ENCODE data around the gene VHLL.
"Not testable (repeated sequence)": the region's sequence is repeated elsewhere in the genome, so short reads cannot be mapped to it uniquely, and the experiment has no call there.

VHLL gene

DNA sequence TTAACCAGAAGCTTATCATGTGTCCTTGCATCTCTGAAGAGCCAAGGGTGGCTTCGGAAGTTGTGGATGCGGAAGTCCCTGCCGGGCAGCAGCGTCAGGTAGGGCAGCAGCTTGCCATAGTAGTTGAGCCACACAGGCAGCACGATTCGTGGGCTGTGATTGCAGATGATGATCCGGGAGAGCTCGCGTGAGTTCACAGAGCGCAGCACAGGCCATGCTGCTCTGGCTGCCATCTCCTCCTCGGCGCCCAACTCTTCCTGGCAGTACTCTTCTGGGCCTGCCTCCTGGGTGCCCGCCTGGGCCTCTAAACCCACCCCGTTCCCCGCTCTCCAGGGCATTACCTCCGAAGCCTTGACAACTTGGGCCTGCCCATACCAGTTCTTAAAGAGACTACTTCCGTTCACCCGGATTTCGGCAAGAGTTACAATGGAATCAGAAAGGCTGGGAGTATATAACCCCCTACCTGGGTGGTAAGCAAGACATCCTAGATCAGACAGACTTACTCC is at the start of gene VHLL:
VHLL (minus strand) TSS at position 456 of the 506 bp plus-strand sequence; CDS start at position 338, 118 bp downstream.
- DNase-seq = no peak

DNA sequence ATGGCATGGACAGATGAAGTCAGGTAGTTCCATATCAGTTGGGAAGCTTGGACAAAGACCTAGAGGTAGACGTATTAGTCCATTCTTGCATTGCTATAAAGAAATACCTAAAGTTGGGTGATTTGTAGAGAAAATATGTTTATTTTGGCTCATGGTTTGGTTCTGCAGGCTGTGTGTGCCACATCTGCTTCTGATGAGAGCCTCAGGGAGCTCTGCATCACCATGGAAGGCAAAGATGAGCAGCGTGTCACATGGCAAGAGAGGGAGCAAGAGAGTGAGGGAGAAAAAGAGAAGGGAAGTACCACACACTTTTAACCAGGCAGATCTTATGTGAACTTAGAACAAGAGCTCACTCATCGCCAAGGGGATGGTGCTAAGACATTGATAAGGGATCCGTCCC is 48.2 kb upstream of the VHLL start:
- DNase-seq = no peak

- DNase-seq = no peak
Measured at GRCh38 chr1:156346636-156347035, 47.5 kb upstream of the VHLL start.

DNA sequence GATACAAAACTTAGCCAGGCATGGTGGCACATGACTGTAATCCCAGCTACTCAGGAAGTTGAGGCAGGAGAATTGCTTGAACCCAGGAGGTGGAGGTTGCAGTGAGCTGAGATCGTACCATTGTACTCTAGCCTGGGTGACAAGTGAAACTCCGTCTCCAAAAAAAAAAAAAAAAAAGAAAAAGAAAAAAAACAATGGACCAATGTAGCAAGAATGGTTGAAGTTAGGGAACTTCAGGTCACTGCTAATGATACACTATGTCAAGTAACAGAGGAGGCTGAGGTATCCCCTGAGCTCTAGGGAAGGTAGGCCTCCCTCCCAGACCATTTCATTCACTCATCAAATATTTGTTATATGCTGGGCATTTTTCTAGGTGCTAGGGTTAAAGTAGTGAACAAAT is 46.9 kb upstream of the VHLL start:
- not testable (repeated sequence) for DNase-seq

DNA sequence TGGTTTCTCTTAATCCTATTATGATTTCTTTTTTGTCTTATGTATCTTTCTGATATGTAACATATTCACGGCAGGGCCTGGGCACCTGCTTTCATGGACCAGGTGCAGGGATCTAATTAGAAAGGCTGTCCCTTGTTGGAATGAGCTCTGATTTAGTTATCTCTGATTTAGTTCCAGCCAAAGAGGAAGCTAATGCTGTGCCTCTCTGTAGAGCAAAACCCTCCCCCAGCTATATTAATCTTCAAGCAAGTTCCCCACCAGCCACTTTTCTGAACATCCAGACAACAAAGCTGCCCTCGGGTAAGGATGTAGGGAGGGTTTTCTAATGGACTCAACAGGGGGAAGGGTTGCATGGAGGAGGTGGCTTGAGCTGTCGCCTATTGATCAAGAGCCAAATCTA is 45.3 kb upstream of the VHLL start:
- DNase-seq = no peak

- no peak for DNase-seq
Measured at GRCh38 chr1:156342166-156342955, 43.3 kb upstream of the VHLL start.

DNA sequence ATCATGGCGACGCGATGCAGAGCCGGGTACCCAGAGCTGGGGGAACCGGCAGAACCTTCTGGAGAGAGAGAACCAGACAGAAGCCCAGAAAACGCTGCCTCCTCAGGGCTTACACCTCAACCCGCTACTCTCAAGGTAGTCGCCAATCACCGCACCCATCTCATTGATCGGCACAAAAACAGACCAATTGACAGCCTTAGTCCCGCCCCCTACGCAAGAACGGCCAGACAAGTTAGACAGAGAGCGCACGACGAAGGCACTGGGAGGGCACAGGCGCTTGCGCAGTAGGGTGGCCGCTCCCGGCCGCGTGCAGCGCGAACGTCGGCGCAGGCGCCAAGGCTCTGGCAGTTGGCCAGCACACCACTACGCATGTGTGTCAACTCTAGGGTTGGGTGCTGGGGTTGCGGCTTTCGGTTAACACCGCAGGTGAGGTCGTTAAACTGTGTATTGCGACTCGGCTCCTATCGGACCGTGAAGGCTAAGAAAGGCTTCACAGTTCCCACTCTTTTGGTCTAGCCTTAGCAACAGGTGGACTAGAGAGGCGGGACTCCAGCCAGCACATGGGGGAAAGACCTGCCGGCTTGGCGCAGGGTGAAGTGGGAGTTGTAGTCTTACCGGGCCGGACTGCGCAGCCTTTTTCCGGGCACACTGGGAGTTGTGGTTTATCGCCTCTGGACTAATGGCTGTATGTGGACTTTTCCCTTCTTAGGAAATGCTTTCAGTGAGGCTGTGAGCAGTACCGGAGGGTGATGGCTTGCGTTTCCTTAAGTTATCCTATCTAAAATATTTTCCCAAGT is 39.3 kb upstream of the VHLL start, which contains the start of the genes CCT3 and TSACC:
CCT3 (minus strand) TSS at position 113 of the 797 bp plus-strand sequence; CDS start at position 5, 108 bp downstream.
TSACC (plus strand) TSS at position 347 of the 797 bp plus-strand sequence. CDS start 1,232 bp downstream, outside the sequence.
- DNase-seq = peak; percentile 100

DNA sequence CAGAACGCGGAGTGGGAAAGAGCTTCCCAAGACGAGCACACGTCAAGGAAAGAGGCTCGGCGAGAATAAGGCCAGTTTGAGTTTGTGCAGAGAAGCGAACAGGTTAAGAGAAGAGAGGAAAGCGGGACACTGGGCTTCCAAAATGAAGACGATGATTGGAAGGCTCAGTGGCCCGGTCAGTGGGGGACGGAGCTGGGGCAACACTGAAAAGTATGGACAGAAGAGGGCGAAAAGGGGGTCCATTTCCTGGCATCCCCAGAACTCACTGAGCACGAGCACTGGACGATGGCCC is 38.7 kb upstream of the VHLL start:
- peak; percentile 62 for DNase-seq

GRCh38 chr1:156337052-156337887 is 38.2 kb upstream of the VHLL start:
- DNase-seq = no peak

- DNase-seq = no peak
Measured at GRCh38 chr1:156336242-156336641, 37.1 kb upstream of the VHLL start.

DNA sequence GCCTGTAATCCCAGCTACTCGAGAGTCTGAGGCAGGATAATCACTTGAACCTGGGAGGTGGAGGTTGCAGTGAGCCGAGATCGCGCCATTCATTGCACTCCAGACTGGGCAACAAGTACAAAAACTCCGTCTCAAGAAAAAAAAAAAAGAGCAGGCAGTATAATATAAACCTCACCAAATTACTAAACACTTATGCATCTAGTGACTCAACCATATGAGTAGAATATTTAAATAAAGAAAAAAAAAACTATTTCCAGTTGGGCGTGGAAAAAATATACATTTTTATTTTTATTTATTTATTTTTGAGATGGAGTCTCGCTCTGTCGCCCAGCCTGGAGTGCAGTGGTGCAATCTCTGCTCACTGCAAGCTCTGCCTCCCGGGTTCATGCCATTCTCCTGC is 24.1 kb upstream of the VHLL start:
- not testable (repeated sequence) for DNase-seq

- DNase-seq = no peak
Measured at GRCh38 chr1:156320560-156320959, 21.5 kb upstream of the VHLL start.

DNA sequence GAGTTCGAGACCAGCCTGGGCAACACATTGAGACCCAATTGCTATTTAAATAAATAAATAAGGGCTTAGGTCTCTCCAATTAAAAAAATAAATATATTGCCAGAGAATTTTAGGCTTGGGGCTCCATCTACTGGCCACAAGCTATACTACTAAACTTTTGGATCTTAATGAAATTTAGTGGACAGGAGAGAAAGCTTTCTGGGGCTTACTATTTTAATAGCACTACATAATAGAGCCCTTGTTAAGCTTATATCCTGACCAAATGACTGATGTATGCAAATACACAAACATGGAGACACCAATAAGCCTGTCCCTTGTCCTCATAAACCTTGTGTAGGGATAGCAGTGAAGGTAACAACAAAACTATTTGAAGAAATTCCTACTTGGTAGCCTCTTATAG is 20.6 kb upstream of the VHLL start:
- peak; percentile 27 for DNase-seq

DNA sequence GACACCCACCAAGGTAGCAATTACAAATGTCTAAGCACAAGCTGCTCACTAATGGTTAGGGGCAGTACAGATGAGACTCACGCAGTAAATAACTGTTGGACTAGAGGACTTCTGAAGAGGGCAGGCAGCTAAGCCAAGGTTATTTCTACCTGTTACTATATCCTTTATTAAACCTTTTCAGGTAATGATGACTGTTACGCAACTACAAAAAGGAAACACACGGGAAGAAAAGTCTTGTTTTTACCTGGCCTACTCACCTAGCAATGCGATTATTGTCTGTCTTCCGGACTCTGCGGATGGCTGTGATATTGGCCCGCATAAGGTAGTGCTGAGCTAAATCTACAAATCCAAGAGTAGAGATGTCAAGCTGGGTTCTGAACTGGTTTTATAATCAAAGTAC is 17.8 kb upstream of the VHLL start:
- no peak for DNase-seq

- DNase-seq = no peak
Measured at GRCh38 chr1:156310962-156311361, 11.9 kb upstream of the VHLL start.

GRCh38 chr1:156308078-156308477 is 9.0 kb upstream of the VHLL start:
- DNase-seq = no peak

DNA sequence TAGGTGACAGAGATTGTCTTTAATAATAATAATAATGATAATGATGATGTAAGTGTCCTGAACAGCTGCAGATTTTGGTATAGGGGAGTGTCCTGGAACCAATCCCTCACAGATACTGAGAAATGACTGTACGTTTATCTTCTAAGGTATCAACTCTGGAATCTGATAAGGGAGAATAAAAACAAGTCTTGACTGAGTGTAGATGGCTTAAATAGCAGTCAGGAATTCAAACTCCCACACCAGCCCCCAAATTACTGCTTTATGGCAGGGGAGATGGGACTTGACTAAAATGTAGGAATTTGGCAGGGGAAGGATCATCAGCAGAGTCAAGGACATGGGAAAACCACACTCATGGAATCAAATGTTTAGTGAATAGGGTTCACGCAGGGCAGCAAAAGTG is 6.1 kb upstream of the VHLL start:
- DNase-seq = no peak

GRCh38 chr1:156303241-156303640 is 4.1 kb upstream of the VHLL start:
- DNase-seq = no peak

DNA sequence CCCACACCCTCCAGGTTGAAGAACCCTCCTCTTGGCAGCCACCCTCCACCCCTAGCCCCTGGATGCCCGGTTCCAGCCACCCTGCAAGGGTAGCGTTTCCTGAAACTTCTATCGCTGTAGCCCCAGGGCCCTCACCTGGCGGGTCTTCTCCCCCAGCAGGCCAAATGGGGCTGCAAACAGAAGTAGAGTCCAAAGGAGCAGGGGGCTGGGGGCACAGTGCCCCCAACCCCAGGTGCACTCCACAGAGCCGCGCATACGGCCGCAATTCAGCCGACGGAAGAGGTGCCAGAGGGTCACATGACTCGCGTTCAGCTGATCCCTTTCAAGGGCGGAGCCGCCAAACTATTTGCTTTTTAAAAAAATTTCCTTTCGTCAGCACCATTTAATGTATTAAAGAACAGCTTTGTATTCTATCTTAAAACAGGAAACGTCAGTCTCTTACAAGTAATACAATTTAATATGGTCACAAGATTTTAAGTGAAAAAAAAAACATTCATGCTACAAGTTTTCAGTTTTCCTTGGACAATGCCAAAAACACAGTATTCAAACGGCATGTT is 3.6 kb downstream of the VHLL start, which contains the start of gene GLMP:
GLMP (minus strand) TSS at position 289 of the 557 bp plus-strand sequence; CDS start at position 255, 34 bp downstream.
- peak; percentile 65 for DNase-seq

DNA sequence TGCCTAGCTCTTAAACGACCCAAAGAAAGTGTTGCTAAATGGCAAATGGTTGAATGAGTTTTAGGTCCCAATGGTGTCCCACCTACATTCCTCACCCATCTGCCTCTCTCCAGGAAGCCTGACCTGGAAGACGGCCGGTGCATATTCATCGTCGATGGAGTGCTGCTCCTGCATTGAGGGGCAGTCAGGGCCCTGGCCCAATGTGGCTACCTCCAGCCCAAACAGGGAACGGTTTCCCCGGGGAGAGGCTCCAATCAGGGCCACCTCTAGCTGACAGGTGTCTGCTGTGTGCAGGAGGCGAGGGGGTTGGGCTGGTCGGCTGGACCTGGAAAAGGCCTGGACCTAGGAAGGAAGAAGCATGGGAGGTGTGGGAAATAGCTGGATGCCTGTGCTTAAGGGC is 5.2 kb downstream of the VHLL start:
- DNase-seq = no peak

DNA sequence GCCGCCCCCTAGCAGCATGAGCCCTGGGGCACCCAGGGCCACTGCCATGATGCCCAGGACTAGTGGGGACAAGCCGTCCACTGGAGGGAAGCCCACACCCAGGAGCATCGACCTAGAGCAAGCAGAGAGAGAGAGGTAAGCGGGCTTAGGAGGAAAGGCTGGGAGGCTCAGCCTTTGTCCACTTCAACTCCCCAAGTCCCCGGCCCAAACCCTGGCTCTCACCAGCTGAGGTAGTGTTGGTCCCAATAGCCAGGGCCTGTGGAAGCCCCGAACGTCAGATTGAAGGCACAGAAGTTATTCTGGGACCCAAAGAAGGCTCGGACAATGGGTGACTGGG is 6.0 kb downstream of the VHLL start:
- no peak for DNase-seq

DNA sequence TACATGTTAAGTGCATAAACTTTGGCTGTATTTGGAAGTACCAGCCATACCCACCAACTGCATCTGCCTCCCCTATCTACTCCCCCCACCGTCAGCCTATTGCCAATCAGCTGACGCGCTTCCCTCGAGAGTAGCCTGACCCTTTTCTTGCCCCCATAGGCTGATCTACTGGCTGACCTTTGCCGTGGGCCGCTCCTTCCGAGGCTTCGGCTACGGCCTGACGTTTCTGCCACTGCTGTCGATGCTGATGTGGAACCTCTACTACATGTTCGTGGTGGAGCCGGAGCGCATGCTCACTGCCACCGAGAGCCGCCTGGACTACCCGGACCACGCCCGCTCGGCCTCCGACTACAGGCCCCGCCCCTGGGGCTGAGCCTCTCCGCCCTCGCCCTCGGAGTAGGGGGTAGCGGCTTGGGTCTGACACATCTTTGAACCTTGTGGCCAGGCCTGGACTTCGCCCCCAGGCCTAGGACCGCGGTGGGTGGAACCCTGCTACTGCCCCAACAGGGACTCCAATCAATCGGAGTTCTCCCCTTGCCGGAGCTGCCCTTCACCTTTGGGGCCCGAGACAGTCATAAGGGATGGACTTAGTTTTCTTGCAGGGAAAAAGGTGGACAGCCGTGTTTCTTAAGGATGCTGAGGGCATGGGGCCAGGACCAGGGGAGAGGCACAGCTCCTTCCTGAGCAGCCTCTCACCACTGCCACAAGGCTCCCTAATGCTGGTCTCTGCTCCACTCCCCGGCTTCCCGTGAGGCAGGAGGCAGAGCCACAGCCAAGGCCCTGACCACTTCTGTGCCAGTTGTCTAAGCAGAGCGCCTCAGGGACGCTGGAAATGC is 7.7 kb downstream of the VHLL start:
- peak; percentile 77 for DNase-seq

Measured in NCI-H510A treated with DMSO at 0.1 percent for 48 hours (cell line).